ENCODE measurements around the gene TEDC1. TPM values are rescaled to one million over a fixed set of nuclear protein-coding genes. Genes with fewer than 3 reads are reported as not detected.

TEDC1 gene
- total and polyA plus RNA-seq, 2 donors from 2014 or later: 6.9 to 13.2 TPM

GRCh38 chr14:105530285-105531087 is 39.4 kb downstream of the TEDC1 start:
- intact Hi-C loops (cut with DNase I): no loop called here
- no peak overlapping the region for H3K9ac ChIP-seq (ENCODE audit: low read length in 3 of 3)
- H3K4me1 ChIP-seq (ENCODE audit: control insufficient read depth in 2 of 3, insufficient read depth in 2 of 3, low read depth in 1 of 3, low read length in 3 of 3): peaks cover 0 to 15% (median 0%) of the 10 kb centered on the region in 3 donors
- no peak overlapping the region for H3K4me3 ChIP-seq (ENCODE audit: low read length in 3 of 3)
- H3K27ac ChIP-seq (ENCODE audit: low read depth in 2 of 2, low read length in 2 of 2): no peak overlapping the region
- no peak for TF ChIP-seq CTCF (IDR thresholded peaks at IDR 0.05; ENCODE audit: borderline replicate concordance, extremely low read depth, insufficient read depth)
- no peak for FAIRE-seq
- no peaks in the 10 kb centered on the region for H3K36me3 ChIP-seq (ENCODE audit: control insufficient read depth in 2 of 3, insufficient read depth in 3 of 3, low read length in 3 of 3)
- peak in 1 of 5 donors; percentile 70 for DNase-seq
- no peaks in the 10 kb centered on the region for H3K9me3 ChIP-seq (ENCODE audit: control insufficient read depth in 2 of 3, insufficient read depth in 1 of 3, low read length in 3 of 3)
- H3K27me3 ChIP-seq (ENCODE audit: control insufficient read depth, insufficient read depth, low read length): no peaks in the 10 kb centered on the region

- Histone ChIP-seq H3K27me3 (ENCODE audit: control insufficient read depth, insufficient read depth, low read length) (no peaks in the 10 kb centered on the region), H3K4me3 (ENCODE audit: low read length in 3 of 3) (no peak overlapping the region), H3K9ac (ENCODE audit: low read length in 3 of 3) (no peak overlapping the region), H3K4me1 (ENCODE audit: control insufficient read depth in 2 of 3, insufficient read depth in 2 of 3, low read depth in 1 of 3, low read length in 3 of 3) (peaks cover 0 to 15% (median 0%) of the 10 kb centered on the region in 3 donors), H3K9me3 (ENCODE audit: control insufficient read depth in 2 of 3, insufficient read depth in 1 of 3, low read length in 3 of 3) (no peaks in the 10 kb centered on the region), H3K36me3 (ENCODE audit: control insufficient read depth in 2 of 3, insufficient read depth in 3 of 3, low read length in 3 of 3) (no peaks in the 10 kb centered on the region), H3K27ac (ENCODE audit: low read depth in 2 of 2, low read length in 2 of 2) (no peak overlapping the region)
- intact Hi-C loops (cut with DNase I): no loop called here
- TF ChIP-seq CTCF (IDR thresholded peaks at IDR 0.05; ENCODE audit: borderline replicate concordance, extremely low read depth, insufficient read depth): no peak
- peak in 1 of 5 donors; percentile 63 for DNase-seq
- FAIRE-seq: no peak
These were observed 40.2 kb downstream of the TEDC1 start for GRCh38 chr14:105531088-105531893.

GRCh38 chr14:105531894-105532623 is 41.0 kb downstream of the TEDC1 start:
- FAIRE-seq (no peak), DNase-seq (peak in 1 of 5 donors; percentile 61)
- Histone ChIP-seq H3K9ac (ENCODE audit: low read length in 3 of 3) (no peak overlapping the region), H3K4me1 (ENCODE audit: control insufficient read depth in 2 of 3, insufficient read depth in 2 of 3, low read depth in 1 of 3, low read length in 3 of 3) (peaks cover 0 to 13% (median 0%) of the 10 kb centered on the region in 3 donors), H3K9me3 (ENCODE audit: control insufficient read depth in 2 of 3, insufficient read depth in 1 of 3, low read length in 3 of 3) (no peaks in the 10 kb centered on the region), H3K4me3 (ENCODE audit: low read length in 3 of 3) (no peak overlapping the region), H3K36me3 (ENCODE audit: control insufficient read depth in 2 of 3, insufficient read depth in 3 of 3, low read length in 3 of 3) (no peaks in the 10 kb centered on the region), H3K27me3 (ENCODE audit: control insufficient read depth, insufficient read depth, low read length) (no peaks in the 10 kb centered on the region), H3K27ac (ENCODE audit: low read depth in 2 of 2, low read length in 2 of 2) (no peak overlapping the region)
- TF ChIP-seq CTCF (IDR thresholded peaks at IDR 0.05; ENCODE audit: borderline replicate concordance, extremely low read depth, insufficient read depth): no peak
- intact Hi-C loops (cut with DNase I): no loop called here

Data from kidney (tissue), 14 donors.